Right atrium auricular region (tissue), 2 donors: ENCODE data around the gene TMEM200C. TPM values are rescaled to one million over a fixed set of nuclear protein-coding genes. Genes with fewer than 3 reads are reported as not detected.

ENCODE experiments used
- DNase-seq: peaks from one replicate; pipeline ENCODE4 v3.0.0-alpha.2; 2019; ENCODE audit warnings: low spot score
- H3K27ac ChIP-seq, 2 donors: fragments of 200-600 bp; sonication (generic); 1 replicate in 1 of 2; 2 replicates in 1 of 2; pipeline ENCODE4 v1.5.1; 2016 to 2019
- H3K27me3 ChIP-seq, 2 donors: fragments of 200-600 bp; sonication (generic); one replicate each; pipeline versions ENCODE4 v1.5.1 to v1.6.0; 2017 to 2019
- H3K36me3 ChIP-seq: fragments of 200-600 bp; sonication (generic); one replicate; pipeline ENCODE4 v1.5.1; 2016
- H3K4me1 ChIP-seq, 2 donors: fragments of 200-600 bp; sonication (generic); one replicate each; pipeline versions ENCODE4 v1.5.1 to v1.6.0; 2017 to 2019
- H3K4me3 ChIP-seq, 2 donors: fragments of 200-600 bp; sonication (generic); 1 replicate in 1 of 2; 2 replicates in 1 of 2; pipeline ENCODE4 v1.5.1; 2017 to 2019; ENCODE audit warnings: mild to moderate bottlenecking in 1 of 2, moderate library complexity in 1 of 2
- H3K9me3 ChIP-seq, 2 donors: fragments of 200-600 bp; sonication (generic); one replicate each; pipeline ENCODE4 v1.5.1; 2019
- CTCF ChIP-seq, 2 donors: fragments of 200-600 bp; sonication (generic); IDR thresholded peaks; one replicate each; pipeline ENCODE4 v1.5.1; 2019; ENCODE audit warnings: antibody characterized with exemption in 2 of 2
- microRNA-seq, 2 donors: library from miRNA; unstranded; fragments of <30 nt; microRNA quantifications; one replicate each; pipeline ENCODE4, GENCODE V29; 2016 to 2017; ENCODE audit warnings: borderline number of aligned reads in 2 of 2, borderline replicate concordance in 1 of 2
- total RNA-seq, 2 donors: library from RNA; depleted of rRNA; stranded (reverse); fragments of >200 nt; gene quantifications; one replicate each; pipeline ENCODE4 v1.1.0, GENCODE V29; 2016

TMEM200C gene
- total RNA-seq, 2 donors from 2014 or later = 0.26 to 4.4 TPM

- no peaks in the 10 kb centered on the region for H3K27me3 ChIP-seq
- no peaks in the 10 kb centered on the region for H3K36me3 ChIP-seq
- no peaks in the 10 kb centered on the region for H3K9me3 ChIP-seq
- H3K4me1 ChIP-seq = no peaks in the 10 kb centered on the region
- H3K27ac ChIP-seq = no peak overlapping the region
- DNase-seq = no peak
- peak in 1 of 2 donors; percentile 38 for TF ChIP-seq CTCF (IDR thresholded peaks at IDR 0.05)
- H3K4me3 ChIP-seq = no peak overlapping the region
These were observed 53.8 kb downstream of the TMEM200C start for GRCh38 chr18:5841518-5841917.

GRCh38 chr18:5840547-5840946, 54.8 kb downstream of the TMEM200C start:
- H3K36me3 ChIP-seq = no peaks in the 10 kb centered on the region
- no peak overlapping the region for H3K4me3 ChIP-seq
- no peak for DNase-seq
- no peaks in the 10 kb centered on the region for H3K27me3 ChIP-seq
- no peaks in the 10 kb centered on the region for H3K9me3 ChIP-seq
- no peak overlapping the region for H3K27ac ChIP-seq
- TF ChIP-seq CTCF (IDR thresholded peaks at IDR 0.05) = no peak
- no peaks in the 10 kb centered on the region for H3K4me1 ChIP-seq

- no peak overlapping the region for H3K4me3 ChIP-seq
- no peaks in the 10 kb centered on the region for H3K36me3 ChIP-seq
- no peak for DNase-seq
- H3K4me1 ChIP-seq = no peaks in the 10 kb centered on the region
- TF ChIP-seq CTCF (IDR thresholded peaks at IDR 0.05) = no peak
- no peak overlapping the region for H3K27ac ChIP-seq
- no peaks in the 10 kb centered on the region for H3K9me3 ChIP-seq
- H3K27me3 ChIP-seq = no peaks in the 10 kb centered on the region
These were observed 55.3 kb downstream of the TMEM200C start for GRCh38 chr18:5840025-5840424.

GRCh38 chr18:5839102-5839501, 56.2 kb downstream of the TMEM200C start:
- Histone ChIP-seq H3K9me3 (no peaks in the 10 kb centered on the region), H3K27me3 (no peaks in the 10 kb centered on the region), H3K27ac (no peak overlapping the region), H3K36me3 (no peaks in the 10 kb centered on the region), H3K4me3 (no peak overlapping the region), H3K4me1 (no peaks in the 10 kb centered on the region)
- no peak for DNase-seq
- TF ChIP-seq CTCF (IDR thresholded peaks at IDR 0.05) = no peak

Small RNA genes lying within 50 kb of the gene (microRNA-seq; reads per million reads assigned to microRNA genes)
- 0 reads per million in 2 donors for gene MIR3976
